A549 treated with GW870086 at 1 μM for 4 hours (cell line): Measurements from ENCODE around the gene IL32. TPM values are rescaled to one million over a fixed set of nuclear protein-coding genes. Genes with fewer than 3 reads are reported as not detected.

Source experiments
- total RNA-seq: library from RNA; stranded (reverse); fragments of 200-300 nt; extraction: Qiagen RNA extraction; gene quantifications from 5 replicates; pipeline ENCODE4 v1.2.3, GENCODE V29; 2022; ENCODE audit warnings: low read depth

IL32 gene, protein sequence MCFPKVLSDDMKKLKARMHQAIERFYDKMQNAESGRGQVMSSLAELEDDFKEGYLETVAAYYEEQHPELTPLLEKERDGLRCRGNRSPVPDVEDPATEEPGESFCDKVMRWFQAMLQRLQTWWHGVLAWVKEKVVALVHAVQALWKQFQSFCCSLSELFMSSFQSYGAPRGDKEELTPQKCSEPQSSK
- 21.6 to 35.8 TPM (median 29.8 TPM) in 5 replicates for total RNA-seq

GRCh38 chr16:3065069-3065741, at the start of gene IL32:
Gene IL32, plus strand, starts transcription at chr16:3065640. Its CDS starts 172 bp downstream, at chr16:3065812.

GRCh38 chr16:3017794-3018506, 47.5 kb upstream of the IL32 start, which contains the start of gene CLDN6:
Gene CLDN6, minus strand, starts transcription at chr16:3018183. Its CDS starts 2,162 bp downstream, at chr16:3016021.

GRCh38 chr16:3020247-3020603, 45.2 kb upstream of the IL32 start, which contains the start of gene TNFRSF12A:
Gene TNFRSF12A, plus strand, starts transcription at chr16:3020368. Its CDS starts 30 bp downstream, at chr16:3020398.

DNA sequence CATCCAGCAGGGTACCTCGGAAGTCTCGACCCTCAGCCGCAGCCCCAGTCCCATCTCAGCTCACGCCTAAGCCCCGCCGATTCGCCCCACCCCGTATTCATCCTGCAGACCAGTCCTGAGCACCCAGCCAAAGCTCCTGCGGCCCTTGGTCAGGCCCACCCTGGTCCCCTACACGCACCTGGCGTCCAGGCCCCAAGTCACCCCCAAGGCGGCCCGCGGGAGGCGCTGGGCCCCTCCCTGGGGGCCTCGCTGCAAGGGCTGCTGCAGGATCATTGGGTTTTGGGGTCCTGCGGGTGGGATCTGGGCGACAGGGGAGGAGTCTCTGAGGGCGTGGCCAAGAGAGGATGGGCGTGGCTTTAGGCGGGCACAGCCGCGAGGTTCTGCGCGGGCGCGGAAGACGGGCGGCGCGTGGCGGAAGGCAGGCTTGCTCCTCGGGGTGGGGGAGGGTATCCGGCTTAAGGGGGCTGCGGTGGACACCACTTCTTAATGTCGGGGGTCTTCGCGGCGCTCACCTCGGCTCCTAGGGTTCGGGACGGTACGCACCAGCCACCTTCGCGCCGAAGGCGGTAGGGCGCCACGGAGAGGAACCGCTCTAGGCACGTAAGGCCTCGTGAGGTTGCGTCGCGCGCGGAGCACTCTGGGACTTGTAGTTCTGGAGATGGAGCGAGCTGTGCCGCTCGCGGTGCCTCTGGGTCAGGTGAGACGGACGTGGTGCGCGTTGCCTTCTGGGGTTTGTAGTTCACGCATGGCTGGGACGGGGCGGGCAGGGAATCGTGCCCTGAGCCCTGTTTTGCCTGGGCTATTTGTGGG, 41.6 kb upstream of the IL32 start, which contains the start of the genes HCFC1R1 and THOC6:
Gene HCFC1R1, minus strand, starts transcription at position 274 of the 810 bp plus-strand sequence. Its CDS starts 1 bp downstream, at position 273.
Gene THOC6, plus strand, starts transcription at position 367 of the 810 bp plus-strand sequence. Its CDS starts 292 bp downstream, at position 659.

GRCh38 chr16:3036726-3037315, 28.6 kb upstream of the IL32 start, which contains the start of gene BICDL2:
Gene BICDL2, minus strand, starts transcription at chr16:3036944. Its CDS starts 1,448 bp downstream, at chr16:3035496.

GRCh38 chr16:3045758-3046640, 19.4 kb upstream of the IL32 start, which contains the start of gene MMP25:
Gene MMP25, plus strand, starts transcription at chr16:3046561. Its CDS starts 357 bp downstream, at chr16:3046918.

GRCh38 chr16:3098459-3099394, 33.3 kb downstream of the IL32 start, which contains the start of gene ZSCAN10:
Gene ZSCAN10, minus strand, starts transcription at chr16:3099294. Its CDS starts 6,357 bp downstream, at chr16:3092937.

DNA sequence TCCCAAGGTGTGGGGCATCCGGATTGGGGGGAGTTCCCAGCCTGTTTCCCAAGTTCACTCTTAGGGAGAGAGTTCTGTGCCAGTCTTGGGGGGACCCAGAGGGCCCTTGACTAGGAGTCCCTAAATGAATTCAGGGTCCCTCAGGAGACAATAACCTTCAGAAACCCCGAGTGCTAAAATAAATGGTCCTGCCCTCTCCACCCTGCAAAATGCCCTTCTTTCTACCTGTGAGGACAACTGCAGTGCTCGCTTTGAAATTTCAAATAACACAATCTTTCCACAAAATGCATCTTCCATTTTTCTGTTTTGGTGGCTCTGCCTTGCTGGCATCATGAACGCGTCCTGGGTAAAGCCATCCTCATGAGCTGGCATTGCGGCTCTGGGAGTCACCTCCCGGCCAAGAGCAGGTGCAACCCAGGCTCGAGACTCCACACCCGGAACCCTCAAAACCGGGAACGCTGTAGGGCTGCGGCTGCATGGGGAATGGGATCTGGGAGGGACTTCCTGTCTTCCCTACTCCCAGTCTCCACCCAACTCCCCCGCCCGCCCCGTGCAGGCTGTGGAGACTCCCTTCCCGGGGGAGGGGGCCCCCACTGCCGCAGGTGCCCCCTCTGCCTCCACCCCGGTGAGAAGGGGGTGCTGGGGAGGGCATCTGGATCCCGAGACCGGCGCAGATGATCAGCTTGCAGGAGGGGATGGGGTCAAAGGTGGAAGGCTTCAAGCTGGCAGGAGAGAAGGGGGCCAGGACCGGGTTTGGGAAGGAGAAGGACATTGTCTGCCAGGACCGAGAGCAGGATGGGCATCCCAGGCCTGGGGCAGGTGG, 46.8 kb downstream of the IL32 start, which contains the start of gene ZNF205:
Gene ZNF205, plus strand, starts transcription at position 529 of the 823 bp plus-strand sequence. CDS start 845 bp downstream, outside the sequence.

Other genes with a start within 250 kb of the IL32 start
- 0.15 TPM in 1 of 5 replicates, not detected in the others for gene PRSS21, start 248.4 kb upstream of the IL32 start, total RNA-seq
- 0.61 to 1.3 TPM (median 1.00 TPM) in 5 replicates for gene ZG16B, start 235.3 kb upstream of the IL32 start, total RNA-seq
- 0.39 to 1.4 TPM (median 1.3 TPM) in 5 replicates for gene PRSS22, start 207.5 kb upstream of the IL32 start, total RNA-seq
- 46.6 to 54.3 TPM (median 52.3 TPM) in 5 replicates for gene FLYWCH2, start 182.4 kb upstream of the IL32 start, total RNA-seq
- gene FLYWCH1, start 153.7 kb upstream of the IL32 start, total RNA-seq, result 19.4 to 31.3 TPM (median 26.1 TPM) in 5 replicates
- gene KREMEN2, start 101.4 kb upstream of the IL32 start, total RNA-seq, result 1.3 to 3.0 TPM (median 2.3 TPM) in 5 replicates
- gene PAQR4, start 96.3 kb upstream of the IL32 start, total RNA-seq, result 32.0 to 45.1 TPM (median 41.2 TPM) in 5 replicates
- 65.1 to 89.9 TPM (median 84.9 TPM) in 5 replicates for gene PKMYT1, start 85.2 kb upstream of the IL32 start, total RNA-seq
- gene CLDN9, start 52.7 kb upstream of the IL32 start, total RNA-seq, result 0.23 to 0.48 TPM (median 0.29 TPM) in 5 replicates
- gene CLDN6, start 47.5 kb upstream of the IL32 start, total RNA-seq, result 0.24 to 0.57 TPM (median 0.48 TPM) in 5 replicates
- gene TNFRSF12A, start 45.3 kb upstream of the IL32 start, total RNA-seq, result 446 to 645 TPM (median 558 TPM) in 5 replicates
- gene HCFC1R1, start 41.7 kb upstream of the IL32 start, total RNA-seq, result 212 to 248 TPM (median 240 TPM) in 5 replicates
- 25.3 to 35.1 TPM (median 31.9 TPM) in 5 replicates for gene THOC6, start 41.6 kb upstream of the IL32 start, total RNA-seq
- gene BICDL2, start 28.7 kb upstream of the IL32 start, total RNA-seq, result not detected in 5 replicates
- gene MMP25, start 19.1 kb upstream of the IL32 start, total RNA-seq, result 0.81 to 1.2 TPM (median 0.90 TPM) in 5 replicates
- 0.33 TPM in 1 of 5 replicates, not detected in the others for gene ZSCAN10, start 33.7 kb downstream of the IL32 start, total RNA-seq
- 10.8 to 15.4 TPM (median 14.6 TPM) in 5 replicates for gene ZNF205, start 46.9 kb downstream of the IL32 start, total RNA-seq
- gene ZNF213, start 69.4 kb downstream of the IL32 start, total RNA-seq, result 9.1 to 12.0 TPM (median 11.5 TPM) in 5 replicates
- gene OR1F1, start 122.6 kb downstream of the IL32 start, total RNA-seq, result 0.18 to 0.67 TPM (median 0.35 TPM) in 4 of 5 replicates, not detected in the other
- gene ZNF200, start 169.5 kb downstream of the IL32 start, total RNA-seq, result 7.9 to 8.4 TPM (median 8.2 TPM) in 5 replicates
- gene MEFV, start 191.0 kb downstream of the IL32 start, total RNA-seq, result 0.16 TPM in 1 of 5 replicates, not detected in the others
- 34.5 to 40.6 TPM (median 38.5 TPM) in 5 replicates for gene ZNF263, start 217.9 kb downstream of the IL32 start, total RNA-seq
- gene TIGD7, start 239.8 kb downstream of the IL32 start, total RNA-seq, result 0.73 to 1.7 TPM (median 1.2 TPM) in 5 replicates
- 9.1 to 11.4 TPM (median 10.3 TPM) in 5 replicates for gene ZNF75A, start 239.9 kb downstream of the IL32 start, total RNA-seq